ENCODE measurements around the gene PUM1. TPM values are rescaled to one million over a fixed set of nuclear protein-coding genes. Genes with fewer than 3 reads are reported as not detected.
"Not testable (repeated sequence)": the region's sequence is repeated elsewhere in the genome, so short reads cannot be mapped to it uniquely, and the experiment has no call there.

Gene PUM1
- total and polyA plus RNA-seq, 4 donors, result 24.7 to 125 (median 66.9) TPM

DNA sequence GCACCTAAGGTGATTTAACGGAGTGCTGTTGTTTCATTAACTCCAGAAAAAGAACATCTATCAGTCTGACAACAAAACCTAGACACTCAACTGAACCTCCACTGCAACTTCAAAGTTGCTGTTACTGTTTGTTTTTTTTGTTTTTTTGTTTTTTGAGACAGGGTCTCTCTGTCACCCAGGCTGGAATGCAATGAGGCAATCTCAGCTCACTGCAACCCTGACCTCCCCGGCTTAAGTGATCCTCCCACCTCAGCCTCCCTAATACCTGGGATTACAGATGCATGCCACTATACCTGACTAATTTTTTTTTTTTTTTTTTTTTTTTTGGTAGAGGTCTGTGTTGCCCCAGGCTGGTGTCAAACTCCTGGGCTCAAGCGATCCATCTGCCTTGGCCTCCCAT lies 90.3 kb downstream of the PUM1 start:
- TF ChIP-seq, protein P1, sequence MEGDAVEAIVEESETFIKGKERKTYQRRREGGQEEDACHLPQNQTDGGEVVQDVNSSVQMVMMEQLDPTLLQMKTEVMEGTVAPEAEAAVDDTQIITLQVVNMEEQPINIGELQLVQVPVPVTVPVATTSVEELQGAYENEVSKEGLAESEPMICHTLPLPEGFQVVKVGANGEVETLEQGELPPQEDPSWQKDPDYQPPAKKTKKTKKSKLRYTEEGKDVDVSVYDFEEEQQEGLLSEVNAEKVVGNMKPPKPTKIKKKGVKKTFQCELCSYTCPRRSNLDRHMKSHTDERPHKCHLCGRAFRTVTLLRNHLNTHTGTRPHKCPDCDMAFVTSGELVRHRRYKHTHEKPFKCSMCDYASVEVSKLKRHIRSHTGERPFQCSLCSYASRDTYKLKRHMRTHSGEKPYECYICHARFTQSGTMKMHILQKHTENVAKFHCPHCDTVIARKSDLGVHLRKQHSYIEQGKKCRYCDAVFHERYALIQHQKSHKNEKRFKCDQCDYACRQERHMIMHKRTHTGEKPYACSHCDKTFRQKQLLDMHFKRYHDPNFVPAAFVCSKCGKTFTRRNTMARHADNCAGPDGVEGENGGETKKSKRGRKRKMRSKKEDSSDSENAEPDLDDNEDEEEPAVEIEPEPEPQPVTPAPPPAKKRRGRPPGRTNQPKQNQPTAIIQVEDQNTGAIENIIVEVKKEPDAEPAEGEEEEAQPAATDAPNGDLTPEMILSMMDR (IDR thresholded peaks at IDR 0.05; ENCODE audit: control extremely low read depth, extremely low read depth), result no peak
- DNase-seq (no peak), ATAC-seq (ENCODE audit: insufficient read depth, low FRiP score) (no peak)
- WGBS, 2 donors, result 95 to 98% methylated on average over 3 of the region's 3 CpGs
- Histone ChIP-seq H3K4me1 (ENCODE audit: control insufficient read depth in 5 of 5, insufficient read depth in 5 of 5, low read length in 5 of 5) (peaks cover 0 to 15% (median 2%) of the 10 kb centered on the region in 5 donors), H3K4me3 (no peak overlapping the region), H3K9me3 (ENCODE audit: control insufficient read depth in 4 of 4, insufficient read depth in 3 of 4, low read length in 3 of 4) (no peaks in the 10 kb centered on the region), H3K36me3 (ENCODE audit: control insufficient read depth in 4 of 4, insufficient read depth in 4 of 4, low read length in 4 of 4) (peaks cover 14 to 23% (median 19%) of the 10 kb centered on the region in 4 donors), H3K9ac (ENCODE audit: insufficient read depth in 1 of 2, low read length in 2 of 2) (no peak overlapping the region), H3K27me3 (ENCODE audit: control insufficient read depth in 3 of 3, insufficient read depth in 3 of 3, low read length in 2 of 3) (no peaks in the 10 kb centered on the region), H3K27ac (ENCODE audit: low read depth in 1 of 2, low read length in 1 of 2) (no peak overlapping the region)

- TF ChIP-seq, protein P1 (IDR thresholded peaks at IDR 0.05; ENCODE audit: control extremely low read depth, extremely low read depth), result no peak
- DNase-seq (no peak), ATAC-seq (ENCODE audit: insufficient read depth, low FRiP score) (no peak)
- Histone ChIP-seq H3K27me3 (ENCODE audit: control insufficient read depth in 3 of 3, insufficient read depth in 3 of 3, low read length in 2 of 3) (no peaks in the 10 kb centered on the region), H3K9ac (ENCODE audit: insufficient read depth in 1 of 2, low read length in 2 of 2) (no peak overlapping the region), H3K36me3 (ENCODE audit: control insufficient read depth in 4 of 4, insufficient read depth in 4 of 4, low read length in 4 of 4) (peaks cover 10 to 19% (median 16%) of the 10 kb centered on the region in 4 donors), H3K4me1 (ENCODE audit: control insufficient read depth in 5 of 5, insufficient read depth in 5 of 5, low read length in 5 of 5) (peaks cover 0 to 15% (median 2%) of the 10 kb centered on the region in 5 donors), H3K4me3 (no peak overlapping the region), H3K27ac (ENCODE audit: low read depth in 1 of 2, low read length in 1 of 2) (no peak overlapping the region), H3K9me3 (ENCODE audit: control insufficient read depth in 4 of 4, insufficient read depth in 3 of 4, low read length in 3 of 4) (no peaks in the 10 kb centered on the region)
- WGBS, 2 donors, result 94 to 95% methylated on average over 4 of the region's 4 CpGs
Observed at GRCh38 chr1:30974536-30974935, 91.0 kb downstream of the PUM1 start.

DNA sequence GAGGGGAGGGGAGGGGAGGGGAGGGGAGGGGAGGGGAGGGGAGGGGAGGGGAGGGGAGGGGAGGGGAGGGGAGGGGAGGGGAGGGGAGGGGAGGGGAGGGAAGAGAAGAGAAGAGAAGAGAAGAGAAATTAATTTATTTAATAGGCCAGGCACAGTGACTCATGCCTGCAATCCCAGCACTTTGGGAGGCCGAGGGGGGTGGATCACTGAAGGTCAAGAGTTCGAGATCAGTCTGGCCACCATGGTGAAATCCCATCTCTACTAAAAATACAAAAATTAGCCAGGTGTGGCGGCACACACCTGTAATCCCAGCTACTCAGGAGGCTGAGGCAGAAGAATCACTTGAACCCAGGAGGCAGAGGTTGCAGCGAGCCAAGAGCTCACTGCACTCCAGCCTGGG lies 93.2 kb downstream of the PUM1 start:
- not testable (repeated sequence) for DNase-seq; H3K4me3 ChIP-seq; H3K27ac ChIP-seq (ENCODE audit: low read depth in 1 of 2, low read length in 1 of 2); H3K9ac ChIP-seq (ENCODE audit: insufficient read depth in 1 of 2, low read length in 2 of 2); H3K9me3 ChIP-seq (ENCODE audit: control insufficient read depth in 4 of 4, insufficient read depth in 3 of 4, low read length in 3 of 4); ATAC-seq (ENCODE audit: insufficient read depth, low FRiP score); H3K27me3 ChIP-seq (ENCODE audit: control insufficient read depth in 3 of 3, insufficient read depth in 3 of 3, low read length in 2 of 3)
- H3K36me3 ChIP-seq (ENCODE audit: control insufficient read depth in 4 of 4, insufficient read depth in 4 of 4, low read length in 4 of 4), result peaks cover 10 to 24% (median 17%) of the 10 kb centered on the region in 4 donors
- WGBS, 2 donors, result 85 to 92% methylated on average over 4 of the region's 4 CpGs
- H3K4me1 ChIP-seq (ENCODE audit: control insufficient read depth in 5 of 5, insufficient read depth in 5 of 5, low read length in 5 of 5), result peaks cover 0 to 14% (median 4%) of the 10 kb centered on the region in 5 donors

- TF ChIP-seq, protein P1 (IDR thresholded peaks at IDR 0.05; ENCODE audit: control extremely low read depth, extremely low read depth), result no peak
- H3K27me3 ChIP-seq (ENCODE audit: control insufficient read depth in 3 of 3, insufficient read depth in 3 of 3, low read length in 2 of 3), result no peaks in the 10 kb centered on the region
- peaks cover 3 to 14% (median 12%) of the 10 kb centered on the region in 5 donors for H3K4me1 ChIP-seq (ENCODE audit: control insufficient read depth in 5 of 5, insufficient read depth in 5 of 5, low read length in 5 of 5)
- H3K9ac ChIP-seq (ENCODE audit: insufficient read depth in 1 of 2, low read length in 2 of 2), result no peak overlapping the region
- H3K36me3 ChIP-seq (ENCODE audit: control insufficient read depth in 4 of 4, insufficient read depth in 4 of 4, low read length in 4 of 4), result peaks cover 9 to 25% (median 17%) of the 10 kb centered on the region in 4 donors
- ATAC-seq (ENCODE audit: insufficient read depth, low FRiP score), result no peak
- H3K27ac ChIP-seq (ENCODE audit: low read depth in 1 of 2, low read length in 1 of 2), result no peak overlapping the region
- DNase-seq, result no peak
- no peak overlapping the region for H3K4me3 ChIP-seq
- 54 to 68% methylated on average over 2 of the region's 2 CpGs for WGBS, 2 donors
- H3K9me3 ChIP-seq (ENCODE audit: control insufficient read depth in 4 of 4, insufficient read depth in 3 of 4, low read length in 3 of 4), result no peaks in the 10 kb centered on the region
Observed at GRCh38 chr1:30971496-30971895, 94.0 kb downstream of the PUM1 start.

Measured in lung (tissue), 12 donors.